ENCODE data around the gene CCDC88C. TPM values are rescaled to one million over a fixed set of nuclear protein-coding genes. Genes with fewer than 3 reads are reported as not detected.

CCDC88C gene
- total and polyA plus RNA-seq, 7 donors, result 0.95 to 45.7 (median 3.9) TPM

DNA sequence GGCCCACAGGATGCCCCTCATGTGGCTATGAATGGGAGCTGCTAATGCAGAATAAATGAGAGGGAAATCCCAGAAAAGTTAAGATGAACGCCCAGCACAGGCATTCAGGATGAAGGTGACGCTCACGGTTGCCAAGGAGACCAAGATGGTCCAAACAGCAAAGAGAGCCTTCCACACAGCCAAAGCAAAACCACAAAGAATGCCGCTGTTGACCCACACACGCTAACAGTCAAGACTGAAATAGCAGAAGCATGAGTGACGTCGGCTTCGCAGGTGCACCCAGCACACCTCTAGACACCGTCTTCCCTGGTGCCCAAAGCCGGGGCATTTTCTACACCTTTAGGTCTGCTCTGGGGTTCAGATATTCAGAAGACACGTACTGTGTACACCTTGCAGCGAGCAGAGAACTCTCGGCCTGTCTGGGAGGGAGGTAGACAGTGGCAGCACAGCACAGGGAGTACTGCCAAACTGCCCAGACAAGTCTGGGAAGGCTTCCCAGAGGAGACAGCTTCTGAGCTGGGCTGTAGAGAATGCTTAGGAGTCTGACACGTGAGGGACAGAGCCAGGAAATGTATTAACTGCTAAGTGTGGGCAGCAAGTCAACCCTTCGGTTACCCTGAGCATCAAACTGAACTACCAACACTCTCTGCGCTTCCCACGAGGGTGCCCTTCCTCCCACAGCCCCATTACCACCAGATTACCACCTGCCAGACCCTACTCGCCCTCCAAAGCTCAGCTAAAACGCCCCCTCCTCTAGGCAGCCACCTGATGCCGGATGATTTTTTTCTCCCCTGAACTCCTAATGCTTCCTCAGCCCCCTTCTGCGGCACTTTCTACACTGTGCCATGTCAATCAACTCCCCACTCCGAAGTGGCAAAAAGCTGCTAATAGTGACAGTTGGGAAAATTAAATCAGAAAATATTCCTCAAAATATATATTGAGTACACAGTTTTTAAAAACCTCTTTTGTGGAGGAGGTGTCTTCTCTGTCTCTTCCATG is 50.1 kb downstream of the CCDC88C start:
- intact Hi-C loops (cut with DNase I), result no loop called here
- Histone ChIP-seq H3K4me3 (no peak overlapping the region), H3K27ac (peak overlapping the region in 1 of 4 donors; percentile 32), H3K27me3 (no peaks in the 10 kb centered on the region), H3K4me1 (peaks cover 0 to 6% (median 0%) of the 10 kb centered on the region in 4 donors), H3K36me3 (no peaks in the 10 kb centered on the region), H3K9me3 (no peaks in the 10 kb centered on the region)
- no peak for DNase-seq
- WGBS, 2 donors, result 54 to 78% methylated on average over 22 of the region's 22 CpGs
- TF ChIP-seq, protein P1, sequence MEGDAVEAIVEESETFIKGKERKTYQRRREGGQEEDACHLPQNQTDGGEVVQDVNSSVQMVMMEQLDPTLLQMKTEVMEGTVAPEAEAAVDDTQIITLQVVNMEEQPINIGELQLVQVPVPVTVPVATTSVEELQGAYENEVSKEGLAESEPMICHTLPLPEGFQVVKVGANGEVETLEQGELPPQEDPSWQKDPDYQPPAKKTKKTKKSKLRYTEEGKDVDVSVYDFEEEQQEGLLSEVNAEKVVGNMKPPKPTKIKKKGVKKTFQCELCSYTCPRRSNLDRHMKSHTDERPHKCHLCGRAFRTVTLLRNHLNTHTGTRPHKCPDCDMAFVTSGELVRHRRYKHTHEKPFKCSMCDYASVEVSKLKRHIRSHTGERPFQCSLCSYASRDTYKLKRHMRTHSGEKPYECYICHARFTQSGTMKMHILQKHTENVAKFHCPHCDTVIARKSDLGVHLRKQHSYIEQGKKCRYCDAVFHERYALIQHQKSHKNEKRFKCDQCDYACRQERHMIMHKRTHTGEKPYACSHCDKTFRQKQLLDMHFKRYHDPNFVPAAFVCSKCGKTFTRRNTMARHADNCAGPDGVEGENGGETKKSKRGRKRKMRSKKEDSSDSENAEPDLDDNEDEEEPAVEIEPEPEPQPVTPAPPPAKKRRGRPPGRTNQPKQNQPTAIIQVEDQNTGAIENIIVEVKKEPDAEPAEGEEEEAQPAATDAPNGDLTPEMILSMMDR (IDR thresholded peaks at IDR 0.05), result no peak
- TF ChIP-seq POLR2AphosphoS5 (IDR thresholded peaks at IDR 0.05) (no peak), EP300 (IDR thresholded peaks at IDR 0.05) (no peak), POLR2A (IDR thresholded peaks at IDR 0.05) (no peak)

GRCh38 chr14:91366749-91367148 is 50.9 kb downstream of the CCDC88C start:
- 81 to 88% methylated on average over 6 of the region's 6 CpGs for WGBS, 2 donors
- Histone ChIP-seq H3K4me3 (no peak overlapping the region), H3K27me3 (no peaks in the 10 kb centered on the region), H3K4me1 (peaks cover 0 to 6% (median 0%) of the 10 kb centered on the region in 4 donors), H3K27ac (peak overlapping the region in 1 of 4 donors; percentile 32), H3K36me3 (no peaks in the 10 kb centered on the region), H3K9me3 (no peaks in the 10 kb centered on the region)
- no peak for DNase-seq
- no peak for TF ChIP-seq EP300 (IDR thresholded peaks at IDR 0.05)
- TF ChIP-seq POLR2A (IDR thresholded peaks at IDR 0.05), result no peak
- no peak for TF ChIP-seq POLR2AphosphoS5 (IDR thresholded peaks at IDR 0.05)
- TF ChIP-seq, protein P1 (IDR thresholded peaks at IDR 0.05), result no peak
- intact Hi-C loops (cut with DNase I), result no loop called here

GRCh38 chr14:91365552-91365951 is 52.1 kb downstream of the CCDC88C start:
- no peak overlapping the region for H3K27ac ChIP-seq
- 74 to 78% methylated on average over 6 of the region's 6 CpGs for WGBS, 2 donors
- H3K36me3 ChIP-seq, result no peaks in the 10 kb centered on the region
- no peak overlapping the region for H3K4me3 ChIP-seq
- no peaks in the 10 kb centered on the region for H3K27me3 ChIP-seq
- H3K4me1 ChIP-seq, result peaks cover 0 to 6% (median 0%) of the 10 kb centered on the region in 4 donors
- TF ChIP-seq EP300 (IDR thresholded peaks at IDR 0.05) (no peak), POLR2AphosphoS5 (IDR thresholded peaks at IDR 0.05) (no peak), POLR2A (IDR thresholded peaks at IDR 0.05) (no peak)
- TF ChIP-seq, protein P1 (IDR thresholded peaks at IDR 0.05), result no peak
- no peak for DNase-seq
- H3K9me3 ChIP-seq, result no peaks in the 10 kb centered on the region
- intact Hi-C loops (cut with DNase I), result no loop called here

DNA sequence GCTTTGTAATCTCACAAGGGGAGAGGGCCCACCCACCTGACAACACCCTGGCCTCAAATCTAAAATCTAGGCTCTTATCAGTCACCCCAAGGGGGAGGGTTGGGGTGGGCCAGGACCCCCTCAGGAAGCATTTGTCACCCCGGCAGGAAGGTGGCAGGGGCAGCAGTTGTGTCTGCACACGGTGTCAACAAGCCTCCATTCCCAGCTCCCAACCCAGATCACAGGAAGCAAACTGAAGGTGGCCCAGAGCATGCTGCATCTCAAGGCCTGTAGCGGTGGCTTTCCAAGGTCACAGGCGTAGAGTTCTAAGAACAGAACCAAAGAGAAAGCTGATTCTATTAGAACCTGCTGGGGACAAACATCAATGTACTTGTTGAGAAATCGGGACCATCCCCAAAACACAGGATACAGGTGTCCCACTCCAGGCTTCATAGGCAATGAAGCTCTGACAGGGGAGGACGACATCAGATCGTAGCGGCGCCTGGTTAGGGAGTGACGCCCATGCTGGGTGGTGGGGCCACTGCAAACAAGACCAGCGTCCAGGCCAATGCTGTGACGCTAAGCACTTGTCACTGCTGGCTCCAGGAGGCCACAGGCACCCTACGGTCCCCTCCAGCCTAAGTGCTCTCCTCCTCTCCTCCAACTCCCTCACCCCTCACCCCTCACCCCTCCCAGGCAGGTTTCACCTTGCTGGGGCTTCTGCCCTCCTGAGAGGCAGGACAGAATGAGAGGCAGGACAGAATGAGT is 52.9 kb downstream of the CCDC88C start:
- no peak for TF ChIP-seq POLR2A (IDR thresholded peaks at IDR 0.05)
- TF ChIP-seq, protein P1 (IDR thresholded peaks at IDR 0.05), result no peak
- TF ChIP-seq EP300 (IDR thresholded peaks at IDR 0.05), result no peak
- no peak for TF ChIP-seq POLR2AphosphoS5 (IDR thresholded peaks at IDR 0.05)
- H3K27me3 ChIP-seq, result no peaks in the 10 kb centered on the region
- 78 to 90% methylated on average over 13 of the region's 13 CpGs for WGBS, 2 donors
- intact Hi-C loops (cut with DNase I), result no loop called here
- H3K9me3 ChIP-seq, result no peaks in the 10 kb centered on the region
- DNase-seq, result no peak
- H3K27ac ChIP-seq, result no peak overlapping the region
- H3K36me3 ChIP-seq, result no peaks in the 10 kb centered on the region
- peaks cover 0 to 1% (median 0%) of the 10 kb centered on the region in 4 donors for H3K4me1 ChIP-seq
- no peak overlapping the region for H3K4me3 ChIP-seq
